Duodenal mucosa (tissue), 2 donors: ENCODE results near the gene APRT.
A peak's percentile ranks its signal among the peaks of the same experiment; 100 is the strongest.

Experiments used
- H3K27ac ChIP-seq: one replicate; pipeline ENCODE4 v1.7.0; 2013; ENCODE audit warnings: low read depth, low read length
- H3K27me3 ChIP-seq, 2 donors: one replicate each; pipeline ENCODE4 v1.7.0; 2013; ENCODE audit warnings: low read length in 2 of 2, control low read depth in 1 of 2; ENCODE audit not compliant: insufficient read depth in 2 of 2, control insufficient read depth in 1 of 2
- H3K36me3 ChIP-seq, 2 donors: one replicate each; pipeline ENCODE4 v1.7.0; 2013; ENCODE audit warnings: low read length in 2 of 2, control low read depth in 1 of 2; ENCODE audit not compliant: insufficient read depth in 2 of 2, control insufficient read depth in 1 of 2
- H3K4me1 ChIP-seq, 2 donors: one replicate each; pipeline ENCODE4 v1.7.0; 2013; ENCODE audit warnings: low read length in 2 of 2, control low read depth in 1 of 2; ENCODE audit not compliant: insufficient read depth in 2 of 2, control insufficient read depth in 1 of 2
- H3K4me3 ChIP-seq, 2 donors: one replicate each; pipeline ENCODE4 v1.7.0; 2013; ENCODE audit warnings: low read length in 2 of 2, low read depth in 1 of 2
- H3K9ac ChIP-seq, 2 donors: one replicate each; pipeline ENCODE4 v1.7.0; 2013; ENCODE audit warnings: low read length in 2 of 2, low read depth in 1 of 2
- H3K9me3 ChIP-seq, 2 donors: one replicate each; pipeline ENCODE4 v1.7.0; 2013; ENCODE audit warnings: low read length in 2 of 2, control low read depth in 1 of 2; ENCODE audit not compliant: control insufficient read depth in 1 of 2

Gene APRT

GRCh38 chr16:88780142-88781062, 31.3 kb downstream of the APRT start:
- no peaks in the 10 kb centered on the region for H3K36me3 ChIP-seq
- H3K9ac ChIP-seq, result no peak overlapping the region
- H3K9me3 ChIP-seq, result no peaks in the 10 kb centered on the region
- peak overlapping the region; percentile 29 to 36 for H3K4me3 ChIP-seq
- H3K27ac ChIP-seq, result no peak overlapping the region
- peaks cover 37 to 43% of the 10 kb centered on the region in 2 donors for H3K4me1 ChIP-seq
- H3K27me3 ChIP-seq, result no peaks in the 10 kb centered on the region

- H3K4me1 ChIP-seq, result peaks cover 37 to 43% of the 10 kb centered on the region in 2 donors
Observed at GRCh38 chr16:88779406-88780141, 32.2 kb downstream of the APRT start.

GRCh38 chr16:88778541-88779065, 33.1 kb downstream of the APRT start:
- H3K27ac ChIP-seq, result no peak overlapping the region
- no peak overlapping the region for H3K4me3 ChIP-seq
- no peaks in the 10 kb centered on the region for H3K27me3 ChIP-seq
- no peaks in the 10 kb centered on the region for H3K36me3 ChIP-seq
- H3K4me1 ChIP-seq, result peaks cover 33 to 44% of the 10 kb centered on the region in 2 donors
- no peak overlapping the region for H3K9ac ChIP-seq
- H3K9me3 ChIP-seq, result no peaks in the 10 kb centered on the region

More at GRCh38 chr16:88779406-88780141, 32.2 kb downstream of the APRT start:
- H3K27me3 ChIP-seq, result no peaks in the 10 kb centered on the region
- H3K4me3 ChIP-seq, result peak overlapping the region; percentile 13 to 29
- no peak overlapping the region for H3K9ac ChIP-seq
- no peaks in the 10 kb centered on the region for H3K36me3 ChIP-seq
- H3K9me3 ChIP-seq, result no peaks in the 10 kb centered on the region
- no peak overlapping the region for H3K27ac ChIP-seq

- no peaks in the 10 kb centered on the region for H3K36me3 ChIP-seq
- no peaks in the 10 kb centered on the region for H3K27me3 ChIP-seq
- no peak overlapping the region for H3K4me3 ChIP-seq
- peaks cover 29 to 45% of the 10 kb centered on the region in 2 donors for H3K4me1 ChIP-seq
- no peak overlapping the region for H3K27ac ChIP-seq
- no peak overlapping the region for H3K9ac ChIP-seq
- H3K9me3 ChIP-seq, result no peaks in the 10 kb centered on the region
Observed at GRCh38 chr16:88778271-88778525, 33.5 kb downstream of the APRT start.

- no peak overlapping the region for H3K27ac ChIP-seq
- H3K9me3 ChIP-seq, result no peaks in the 10 kb centered on the region
- peaks cover 25 to 44% of the 10 kb centered on the region in 2 donors for H3K4me1 ChIP-seq
- no peak overlapping the region for H3K9ac ChIP-seq
- no peak overlapping the region for H3K4me3 ChIP-seq
- no peaks in the 10 kb centered on the region for H3K36me3 ChIP-seq
- H3K27me3 ChIP-seq, result no peaks in the 10 kb centered on the region
Observed at GRCh38 chr16:88777471-88778270, 34.1 kb downstream of the APRT start.

- Histone ChIP-seq H3K9me3 (no peaks in the 10 kb centered on the region), H3K4me1 (peaks cover 22 to 33% of the 10 kb centered on the region in 2 donors), H3K9ac (no peak overlapping the region), H3K4me3 (no peak overlapping the region), H3K27ac (no peak overlapping the region), H3K36me3 (no peaks in the 10 kb centered on the region), H3K27me3 (no peaks in the 10 kb centered on the region)
Observed at GRCh38 chr16:88775825-88776224, 35.9 kb downstream of the APRT start.

GRCh38 chr16:88774544-88775393, 37.0 kb downstream of the APRT start:
- H3K9ac ChIP-seq, result no peak overlapping the region
- H3K9me3 ChIP-seq, result no peaks in the 10 kb centered on the region
- no peak overlapping the region for H3K4me3 ChIP-seq
- no peaks in the 10 kb centered on the region for H3K36me3 ChIP-seq
- no peak overlapping the region for H3K27ac ChIP-seq
- H3K4me1 ChIP-seq, result peaks cover 16 to 31% of the 10 kb centered on the region in 2 donors
- H3K27me3 ChIP-seq, result no peaks in the 10 kb centered on the region

GRCh38 chr16:88773812-88774291, 37.9 kb downstream of the APRT start:
- Histone ChIP-seq H3K9me3 (no peaks in the 10 kb centered on the region), H3K9ac (no peak overlapping the region), H3K27ac (no peak overlapping the region), H3K27me3 (no peaks in the 10 kb centered on the region), H3K4me3 (no peak overlapping the region), H3K36me3 (no peaks in the 10 kb centered on the region), H3K4me1 (peaks cover 19 to 35% of the 10 kb centered on the region in 2 donors)
